CD4-positive, alpha-beta T cell treated with Interleukin-15 for 1 hour (primary cell): Measurements from ENCODE around the gene TMPRSS3.

Source experiments
- DNase-seq: peaks from one replicate; pipeline ENCODE4 v3.0.0-alpha.2; 2020

Gene TMPRSS3

DNA sequence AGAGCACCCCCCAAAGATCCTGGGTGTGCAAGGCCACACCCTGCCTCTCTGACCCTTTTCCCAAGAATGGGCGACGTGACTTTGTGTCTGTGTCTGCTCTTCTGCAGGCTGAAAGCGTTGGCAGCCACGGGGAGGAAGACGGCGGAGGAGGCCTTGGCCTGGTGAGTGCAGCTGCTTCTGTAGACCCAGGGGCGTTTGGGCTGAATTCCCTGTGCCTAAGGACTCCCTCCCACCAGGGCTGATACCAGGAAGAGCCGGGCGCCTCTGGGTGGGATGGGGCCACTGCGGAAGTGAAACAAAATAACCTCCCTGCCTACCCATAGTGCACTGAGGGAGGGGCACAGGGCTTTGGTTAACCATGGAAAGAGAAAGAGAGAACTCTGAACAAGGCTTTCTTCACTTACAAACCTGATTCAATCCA, 10.4 kb upstream of the TMPRSS3 start:
- DNase-seq, result peak; percentile 30

DNA sequence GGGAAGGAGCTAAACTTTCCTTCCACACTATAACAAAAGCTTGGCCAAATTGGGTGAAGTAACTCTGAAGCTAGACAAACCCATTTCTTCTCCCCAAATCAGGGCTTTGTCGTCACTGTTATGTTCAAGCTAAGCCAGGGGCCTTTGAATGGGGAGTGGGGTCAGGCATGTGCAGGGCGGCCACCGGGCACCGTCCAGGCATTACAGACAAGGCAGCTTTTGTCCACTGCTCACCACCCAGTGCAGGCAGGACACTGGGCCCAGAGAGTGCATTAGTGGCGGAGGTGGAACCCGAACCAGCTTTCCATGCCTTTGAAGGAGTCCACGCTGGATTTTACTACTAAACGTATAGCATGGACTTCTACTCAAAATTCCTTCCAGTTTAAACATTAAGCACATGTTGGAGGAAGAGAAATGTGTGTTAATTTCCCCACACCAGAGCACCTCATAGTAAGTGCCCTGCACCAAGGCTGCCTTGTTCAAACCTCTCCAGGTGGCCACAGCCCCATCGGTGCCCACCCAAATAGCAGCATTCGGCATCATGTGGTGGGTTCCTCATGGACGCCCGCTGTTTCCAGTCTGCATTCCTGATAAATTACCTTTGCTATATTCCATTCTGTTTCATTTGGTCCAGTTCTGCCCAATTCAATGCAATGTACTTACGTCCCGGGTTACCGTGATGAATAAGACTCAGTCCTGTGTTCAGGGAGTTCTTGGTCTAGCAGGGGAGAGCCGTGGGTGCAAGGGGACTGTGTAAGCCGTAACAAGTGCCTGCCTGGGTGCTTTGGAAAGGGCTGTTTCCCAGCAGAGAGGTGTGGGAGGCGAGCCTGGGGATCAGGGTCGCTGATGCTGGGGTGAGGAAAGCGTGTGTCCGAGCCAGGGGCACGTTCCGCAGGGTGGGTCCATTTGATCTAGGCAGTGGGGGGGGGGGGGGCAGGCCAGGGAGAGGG, 9.5 kb upstream of the TMPRSS3 start:
- no peak for DNase-seq

DNA sequence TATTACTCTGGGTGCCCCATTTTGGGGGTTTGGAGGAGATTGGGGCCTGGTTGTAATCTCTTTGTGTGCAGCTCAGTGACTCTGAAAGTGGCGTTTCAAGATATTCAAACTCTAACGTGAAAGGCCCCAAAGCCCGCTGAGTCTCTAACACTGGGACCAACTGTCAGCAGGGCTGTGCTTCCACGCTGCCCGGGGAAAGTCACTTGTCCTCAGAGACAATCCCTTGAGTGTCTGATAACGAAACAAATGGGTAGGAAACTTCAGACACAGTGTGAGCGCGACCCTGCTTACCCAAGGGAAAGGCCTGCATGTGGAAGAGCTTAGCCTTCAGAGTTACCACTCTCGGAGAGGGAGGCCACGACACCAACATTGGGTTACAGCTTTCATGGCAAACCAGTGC, 8.7 kb upstream of the TMPRSS3 start:
- no peak for DNase-seq

DNA sequence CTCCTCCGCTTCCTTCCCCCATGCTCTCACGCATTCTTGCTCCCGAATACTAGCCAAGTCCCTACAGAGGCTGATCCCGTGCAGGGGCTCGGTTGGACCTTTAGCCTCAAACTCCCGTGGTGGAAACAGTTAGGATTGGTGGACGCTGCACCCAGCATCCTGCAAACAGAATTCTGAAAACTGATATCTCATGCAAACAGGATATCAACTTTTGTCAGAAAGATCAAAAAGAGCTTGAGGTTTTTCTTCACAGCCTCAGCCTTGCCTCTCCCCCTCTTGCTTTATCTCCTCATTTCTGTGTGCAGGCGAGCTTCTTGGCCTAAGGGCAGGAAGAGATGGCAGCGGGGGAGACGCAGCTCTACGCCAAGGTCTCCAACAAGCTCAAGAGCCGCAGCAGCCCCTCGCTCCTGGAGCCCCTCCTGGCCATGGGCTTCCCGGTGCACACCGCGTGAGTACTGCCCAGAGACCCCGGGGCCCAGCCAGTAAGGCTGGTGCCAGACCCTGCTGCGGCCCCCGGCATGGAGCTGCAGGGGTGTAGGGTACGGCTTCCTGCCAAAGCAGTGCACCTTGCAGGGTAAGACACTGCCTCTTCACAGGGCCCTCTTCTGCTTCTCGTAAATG, 7.9 kb upstream of the TMPRSS3 start, which contains the start of gene UBASH3A:
UBASH3A (plus strand) TSS at position 292 of the 621 bp plus-strand sequence; CDS start at position 336, 44 bp downstream.
- peak; percentile 51 for DNase-seq

DNA sequence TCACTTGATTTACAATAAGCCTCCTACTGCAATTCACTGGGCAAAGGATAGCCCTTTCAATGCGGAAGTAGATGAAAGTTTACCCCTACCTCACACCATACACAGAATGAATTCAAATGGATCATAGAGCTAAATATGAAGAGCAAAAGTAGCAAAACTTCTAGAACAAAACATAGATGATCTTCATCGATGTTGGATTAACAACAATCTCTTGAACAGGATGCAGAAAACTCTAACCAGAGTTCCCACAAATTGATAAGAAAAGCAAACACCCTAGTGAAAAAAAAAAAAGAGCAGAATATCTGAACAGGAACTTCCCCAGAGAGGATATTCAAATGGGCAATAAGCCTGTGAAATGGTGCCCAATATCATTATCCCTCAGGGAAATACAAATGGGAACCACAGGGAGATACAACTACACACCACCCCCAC, 6.0 kb upstream of the TMPRSS3 start:
- no peak for DNase-seq

DNA sequence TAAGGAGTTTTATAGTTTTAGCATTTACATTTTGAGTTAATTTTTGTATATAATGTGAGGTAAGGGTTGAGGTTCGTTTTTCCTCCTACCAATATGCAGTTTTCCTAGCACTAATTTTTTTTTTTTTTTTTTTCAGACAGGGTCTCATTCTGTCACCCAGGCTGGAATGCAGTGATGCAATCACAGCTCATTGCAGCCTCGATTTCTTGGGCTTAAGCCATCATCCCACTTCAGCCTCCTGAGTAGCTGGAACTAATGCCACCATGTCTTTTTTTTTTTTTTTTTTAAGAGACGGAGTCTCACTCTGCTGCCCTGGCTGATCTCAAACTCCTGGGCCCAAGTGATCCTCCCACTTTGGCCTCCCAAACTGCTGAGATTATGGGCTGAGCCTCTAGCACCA, 5.3 kb upstream of the TMPRSS3 start:
- DNase-seq, result no peak

DNA sequence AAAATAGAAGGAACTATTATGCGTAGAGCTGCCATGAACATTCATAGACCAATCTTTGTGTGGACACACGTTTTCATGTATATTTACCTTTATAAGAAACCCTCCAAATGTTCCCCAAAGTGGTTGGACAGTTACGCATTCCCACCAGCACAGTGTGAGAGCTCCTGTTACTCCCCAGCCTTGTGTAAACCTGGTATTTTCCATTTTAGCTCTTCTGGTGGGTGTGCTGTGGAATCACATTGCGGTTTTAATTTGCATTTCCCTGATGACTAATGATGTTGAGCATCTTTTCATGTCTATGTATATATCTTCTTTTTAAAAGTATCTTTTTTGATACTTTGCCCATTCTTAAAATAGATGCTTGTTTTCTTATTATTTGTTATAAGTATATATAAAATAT, 4.7 kb upstream of the TMPRSS3 start:
- DNase-seq, result no peak

DNA sequence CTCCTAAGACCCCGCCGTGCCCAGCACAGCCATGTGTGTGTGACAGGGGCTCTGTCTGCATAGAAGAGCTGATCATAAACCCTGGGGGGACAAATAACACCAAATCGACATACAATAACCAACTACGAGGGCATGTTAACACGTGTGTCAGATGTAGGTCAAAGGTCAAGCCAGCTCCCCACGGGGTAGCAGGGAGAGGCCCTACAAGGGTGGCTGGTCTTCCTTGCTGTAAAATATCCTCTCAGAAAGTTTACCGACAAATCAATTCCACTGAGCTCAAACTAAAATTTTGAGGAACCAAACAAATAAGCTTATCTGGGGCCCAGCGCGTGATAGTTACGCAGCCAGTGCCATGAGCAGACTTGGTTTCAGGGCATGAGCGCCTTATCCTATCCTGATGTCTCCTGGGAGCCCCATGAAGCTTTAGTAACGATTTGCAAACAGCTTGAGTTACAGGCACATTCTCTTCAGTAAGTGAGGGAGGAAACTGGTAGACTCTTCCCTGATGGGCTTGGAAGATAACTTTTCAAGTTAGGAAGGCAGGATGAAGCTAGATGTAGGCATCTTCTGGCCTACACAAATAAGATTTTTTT, 2.7 kb upstream of the TMPRSS3 start:
- no peak for DNase-seq

DNA sequence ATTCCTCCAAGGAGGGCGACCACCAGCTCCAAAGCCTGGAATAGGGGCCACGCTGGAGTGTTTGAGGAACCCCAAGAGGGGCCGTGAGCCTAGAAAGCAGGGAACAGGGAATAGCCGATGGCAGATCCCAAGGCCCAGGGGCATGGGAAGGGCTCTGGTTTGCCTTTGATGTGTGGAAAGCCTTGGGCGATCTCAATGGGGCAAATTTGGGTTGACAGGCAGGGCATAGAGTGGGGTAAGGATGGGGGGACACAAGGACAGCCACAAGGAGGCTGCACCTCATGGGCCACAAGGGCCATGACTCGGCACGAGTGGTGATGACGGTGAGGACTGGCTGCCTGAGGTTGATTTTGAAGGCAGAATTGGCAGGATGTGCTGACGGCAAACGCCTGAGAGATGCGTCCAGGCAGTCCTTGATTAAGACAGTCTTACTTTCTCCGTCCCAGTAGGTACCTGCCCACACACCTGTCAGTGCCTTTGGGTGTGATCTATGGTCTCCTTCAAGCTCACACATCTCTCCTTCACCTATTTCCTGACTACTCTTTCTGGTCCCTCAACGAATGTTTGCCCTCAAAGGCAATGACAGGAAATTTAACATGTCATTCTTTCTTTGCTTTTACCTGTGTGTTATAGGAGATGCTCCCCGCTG, 2.0 kb upstream of the TMPRSS3 start:
- DNase-seq, result no peak

DNA sequence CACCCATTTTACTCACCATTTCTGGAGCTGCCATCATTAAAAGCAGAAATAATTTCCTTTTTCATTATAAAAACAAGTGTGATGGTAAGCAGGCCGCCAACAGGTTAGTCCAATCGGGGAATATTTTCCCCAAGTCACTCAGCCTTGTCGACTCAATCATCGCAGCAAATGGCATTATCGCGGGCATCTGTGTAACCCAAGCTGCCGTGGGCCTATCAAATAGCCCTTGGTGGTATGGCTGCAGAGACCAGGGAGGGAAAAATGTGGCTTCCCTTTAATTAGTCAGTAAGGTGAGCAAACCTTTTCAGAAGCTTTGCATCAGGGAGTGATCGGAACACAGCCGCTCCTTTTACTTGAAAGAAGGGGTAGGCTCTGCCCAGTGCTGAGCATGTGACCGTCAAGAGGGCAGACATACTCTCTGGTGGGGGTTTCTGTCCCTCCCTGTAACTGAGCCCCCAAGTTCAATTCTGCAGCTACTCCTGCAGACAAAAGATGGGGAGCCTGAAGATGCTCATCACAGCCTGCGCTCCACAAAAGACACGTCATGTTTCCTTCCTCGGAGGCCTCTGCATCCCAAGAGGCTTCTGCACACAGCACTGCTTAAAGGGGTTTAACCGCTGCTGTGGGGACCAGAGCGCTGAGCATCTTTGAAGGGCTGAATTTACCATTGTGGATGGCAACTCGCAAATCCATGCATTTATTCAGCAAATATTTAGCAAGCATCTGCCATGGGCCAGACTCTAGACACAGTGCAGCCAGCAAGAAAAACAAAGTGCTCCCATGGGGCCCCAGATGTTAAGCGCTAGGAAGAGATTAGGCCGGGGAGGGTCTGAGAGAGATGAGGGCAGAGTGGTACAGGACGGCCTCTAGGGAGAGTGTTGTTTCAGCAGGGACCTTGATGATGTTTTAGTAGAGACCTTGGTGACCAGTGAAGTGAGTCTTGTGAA, 1.2 kb upstream of the TMPRSS3 start:
- no peak for DNase-seq

DNA sequence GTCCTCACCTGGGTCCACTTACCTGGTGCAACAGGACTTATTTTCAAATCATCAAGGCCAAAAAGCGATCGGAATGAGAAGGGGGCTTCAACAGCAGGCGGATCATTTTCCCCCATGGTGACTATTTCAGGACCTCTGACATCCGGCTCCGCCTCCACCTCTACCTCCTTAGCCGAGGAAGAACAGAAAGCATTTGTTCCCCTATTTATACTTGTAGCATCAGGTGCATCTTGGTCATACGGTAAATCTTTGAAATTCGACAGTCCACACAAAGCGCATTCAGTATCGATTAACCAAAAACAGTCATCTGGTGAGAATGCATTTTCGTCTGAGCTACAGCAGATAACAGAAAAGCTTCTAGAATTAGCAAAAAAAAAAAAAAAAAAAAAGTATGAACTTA, 550 bp downstream of the TMPRSS3 start:
- no peak for DNase-seq

DNA sequence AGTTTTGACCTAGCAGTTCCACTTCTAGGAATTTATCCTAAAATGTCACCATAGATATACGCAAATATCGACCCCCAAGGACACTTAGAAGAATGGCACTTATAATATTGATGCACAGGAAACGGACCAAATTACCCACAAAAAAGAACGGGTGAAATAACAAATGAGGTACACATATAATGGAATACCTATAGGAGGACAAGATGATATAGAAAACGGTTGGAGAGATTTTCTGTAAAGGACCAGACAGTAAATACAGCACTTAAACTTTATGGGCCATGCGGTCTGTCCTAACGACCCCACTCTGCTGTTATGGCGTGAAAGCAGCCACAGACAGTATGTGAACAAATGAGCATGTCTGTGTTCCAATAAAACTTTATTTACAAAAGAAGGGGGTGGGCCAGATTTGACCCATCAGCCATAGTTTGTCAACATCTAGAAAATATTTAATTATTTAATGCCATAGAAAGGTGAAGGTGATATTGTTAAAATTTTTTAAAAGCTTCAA, 2.4 kb downstream of the TMPRSS3 start:
- DNase-seq, result no peak

DNA sequence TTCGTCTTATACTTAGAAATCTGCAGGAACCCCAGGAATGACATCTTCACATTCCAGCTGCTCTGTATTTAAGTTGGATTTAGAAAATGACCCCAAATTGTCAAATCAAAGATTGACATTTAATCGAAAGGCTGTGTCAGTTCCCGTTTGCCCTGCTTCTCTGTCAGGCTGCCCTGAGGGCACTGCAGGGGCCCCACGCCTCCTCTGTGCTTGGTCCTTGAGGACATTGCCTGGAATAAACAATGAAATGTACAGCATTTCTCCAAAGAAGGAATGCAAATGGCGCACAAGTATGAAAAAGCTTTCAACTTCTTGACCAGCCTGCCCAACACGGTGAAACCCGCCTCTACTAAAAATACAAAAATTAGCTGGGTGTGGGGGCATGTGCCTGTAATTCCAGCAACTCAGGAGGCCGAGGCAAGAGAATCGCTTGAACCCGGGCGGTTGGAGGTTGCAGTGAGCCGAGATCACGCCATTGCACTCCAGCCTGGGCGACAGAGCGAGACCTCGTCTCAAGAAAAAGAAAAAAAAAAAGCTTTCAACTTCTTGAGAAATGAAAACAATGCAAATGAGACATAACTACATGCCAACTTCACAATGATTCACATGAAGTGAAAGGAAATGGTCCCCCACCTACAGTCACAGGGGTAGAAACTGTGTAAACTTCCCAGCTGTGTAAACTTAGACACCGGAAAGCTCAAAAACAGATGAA, 3.0 kb downstream of the TMPRSS3 start:
- no peak for DNase-seq

DNA sequence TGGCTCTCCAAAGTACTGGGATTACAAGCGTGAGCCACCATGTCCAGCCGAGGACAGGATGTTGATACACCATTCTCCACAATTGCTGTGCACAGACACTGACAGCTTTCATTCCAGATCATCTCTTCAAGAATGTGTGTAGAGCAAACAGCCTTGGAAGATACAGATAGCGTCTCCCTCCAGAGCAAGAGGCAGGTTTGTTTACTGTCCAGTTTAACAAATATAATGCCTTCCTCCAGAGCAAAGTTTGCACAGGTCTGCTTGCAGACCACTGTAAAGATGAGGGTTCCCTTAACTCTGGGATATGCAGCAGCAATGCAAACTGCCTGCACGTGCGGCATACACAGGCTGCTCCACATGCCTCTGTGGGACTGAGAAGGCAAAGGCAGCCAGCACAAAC, 4.6 kb downstream of the TMPRSS3 start:
- no peak for DNase-seq

DNA sequence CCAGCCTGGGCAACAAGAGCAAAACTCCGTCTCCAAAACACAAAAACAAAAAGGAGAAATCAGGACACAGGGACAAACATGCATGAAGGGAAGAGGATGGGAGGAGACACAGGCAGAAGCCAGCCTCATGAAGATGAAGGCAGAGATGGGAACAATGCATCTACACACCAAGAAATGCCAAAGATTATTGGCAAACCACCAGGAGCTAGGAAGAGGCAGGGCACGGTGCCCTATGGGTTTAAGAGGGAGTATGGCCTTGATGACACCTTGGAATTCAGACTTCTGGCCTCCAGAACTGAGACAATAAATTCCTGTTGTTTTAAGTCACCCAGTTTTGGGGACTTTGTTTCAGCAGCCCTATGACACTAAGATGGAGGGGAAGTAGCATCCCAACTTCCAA, 5.2 kb downstream of the TMPRSS3 start:
- DNase-seq, result no peak

DNA sequence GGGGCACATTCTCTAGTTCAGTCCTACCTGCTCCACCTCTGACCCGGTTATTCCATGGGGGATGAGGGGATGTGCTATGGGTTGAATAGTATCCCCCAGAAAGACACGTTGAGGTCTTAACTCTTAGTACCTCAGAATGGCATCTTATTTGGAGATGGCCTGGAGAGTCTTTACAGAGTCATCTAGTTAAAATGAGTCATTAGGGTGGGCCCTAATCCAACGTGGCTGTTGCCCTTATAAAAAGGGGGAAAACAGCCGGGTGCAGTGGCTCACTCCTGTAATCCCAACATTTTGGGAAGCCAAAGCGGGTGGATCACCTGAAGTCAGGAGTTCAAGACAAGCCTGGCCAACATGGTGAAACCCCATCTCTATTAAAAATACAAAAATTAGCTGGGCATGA, 5.7 kb downstream of the TMPRSS3 start:
- no peak for DNase-seq

DNA sequence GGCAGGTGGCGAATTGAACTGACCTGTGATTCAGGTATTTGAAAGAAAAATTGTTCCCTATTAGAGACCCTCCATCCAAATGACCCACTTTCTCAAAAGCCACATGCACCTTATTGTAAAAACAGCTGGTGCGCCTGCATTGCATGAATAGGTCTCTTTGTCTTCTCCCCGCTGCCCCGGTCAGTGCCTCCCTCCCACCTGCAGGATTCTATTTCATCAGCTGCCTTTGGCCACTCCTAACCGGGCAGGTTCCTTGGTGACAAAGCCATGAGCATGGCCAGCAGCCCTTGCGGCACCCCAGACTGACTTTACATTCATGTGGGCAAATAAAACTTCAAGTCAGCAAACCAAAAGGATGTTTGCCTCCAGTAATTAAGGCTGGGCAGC, 6.4 kb downstream of the TMPRSS3 start:
- DNase-seq, result no peak

DNA sequence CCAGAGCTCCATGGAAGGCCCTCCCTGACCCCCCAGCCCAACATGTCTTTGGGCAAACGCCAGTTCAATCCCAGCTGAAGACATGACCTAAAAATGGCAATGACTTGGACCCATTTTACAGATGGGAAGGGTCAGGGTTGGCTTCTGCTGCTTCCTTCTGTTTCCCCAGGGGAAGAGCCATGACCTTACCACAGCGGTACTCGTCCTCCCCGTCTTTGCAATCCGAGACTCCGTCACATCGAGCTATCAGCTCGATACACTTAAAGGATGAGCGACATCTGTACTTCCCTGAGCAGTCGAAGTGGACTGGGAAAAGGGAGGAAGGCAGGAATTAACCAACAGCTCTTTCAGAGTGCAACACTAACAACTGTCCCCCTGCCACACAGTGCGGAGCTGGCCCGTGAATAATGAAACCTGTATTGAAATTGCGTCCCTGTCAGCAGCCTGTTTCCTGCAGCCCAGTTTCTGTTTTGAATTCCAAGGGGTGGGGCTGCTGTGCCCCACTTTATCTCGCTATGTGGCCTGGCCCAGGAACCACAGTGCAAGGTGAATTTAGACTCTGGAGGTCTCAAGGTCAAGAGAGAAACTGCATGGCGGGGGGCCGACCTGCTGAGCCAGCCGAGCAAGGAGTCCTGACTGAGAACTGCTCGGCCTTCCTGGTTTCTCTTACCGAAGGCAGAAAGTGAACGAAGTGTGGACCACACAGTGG, 7.0 kb downstream of the TMPRSS3 start:
- DNase-seq, result no peak

DNA sequence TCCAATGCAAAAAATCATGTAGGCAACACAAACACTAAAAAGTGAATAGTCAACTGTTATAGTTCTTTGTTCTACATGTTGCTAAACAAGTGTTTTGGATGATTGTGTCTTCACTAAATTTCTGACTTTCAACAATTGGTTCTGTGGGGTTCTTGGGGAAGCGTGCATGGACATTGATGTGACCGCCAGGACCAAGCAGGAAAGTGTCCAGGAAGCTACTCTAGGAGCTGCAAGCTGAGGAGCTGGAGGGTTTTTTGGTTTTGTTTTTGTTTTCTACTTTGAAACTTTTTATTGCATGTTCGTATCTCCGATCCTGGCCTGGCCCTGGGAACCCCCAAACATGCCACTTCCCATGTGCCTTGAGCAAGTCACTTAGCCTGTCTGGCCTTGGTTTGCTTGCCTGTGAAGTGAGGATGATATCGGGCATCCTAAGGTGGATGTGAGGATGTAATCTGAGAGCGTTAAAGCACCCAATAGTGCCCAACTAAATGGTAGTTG, 8.0 kb downstream of the TMPRSS3 start:
- DNase-seq, result no peak

DNA sequence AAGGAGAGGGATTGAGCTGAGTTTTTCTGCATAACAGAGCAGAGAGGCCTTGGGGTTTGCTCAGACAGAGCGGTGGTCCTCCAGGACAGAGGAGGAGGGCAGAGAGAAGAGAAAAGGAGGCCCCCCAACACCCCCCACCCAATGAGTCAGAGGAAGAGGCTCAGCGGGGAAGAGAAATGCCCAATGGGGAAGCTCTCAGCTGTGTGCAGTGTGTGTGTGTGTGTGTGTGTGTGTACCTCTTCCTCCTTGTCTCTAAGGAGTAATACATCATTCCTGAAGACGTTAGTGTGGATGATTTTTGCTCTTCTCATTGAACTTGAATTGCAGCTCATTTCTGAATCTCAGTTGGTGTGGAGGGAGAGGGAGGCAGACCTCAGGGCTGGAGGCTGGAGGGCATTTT, 8.7 kb downstream of the TMPRSS3 start:
- peak; percentile 30 for DNase-seq
